ENCODE measurements around the gene KREMEN1. TPM values are rescaled to one million over a fixed set of nuclear protein-coding genes. Genes with fewer than 3 reads are reported as not detected.

KREMEN1 gene
- total RNA-seq, 4 donors from 2014 or later: 7.5 to 35.8 (median 15.4) TPM

DNA sequence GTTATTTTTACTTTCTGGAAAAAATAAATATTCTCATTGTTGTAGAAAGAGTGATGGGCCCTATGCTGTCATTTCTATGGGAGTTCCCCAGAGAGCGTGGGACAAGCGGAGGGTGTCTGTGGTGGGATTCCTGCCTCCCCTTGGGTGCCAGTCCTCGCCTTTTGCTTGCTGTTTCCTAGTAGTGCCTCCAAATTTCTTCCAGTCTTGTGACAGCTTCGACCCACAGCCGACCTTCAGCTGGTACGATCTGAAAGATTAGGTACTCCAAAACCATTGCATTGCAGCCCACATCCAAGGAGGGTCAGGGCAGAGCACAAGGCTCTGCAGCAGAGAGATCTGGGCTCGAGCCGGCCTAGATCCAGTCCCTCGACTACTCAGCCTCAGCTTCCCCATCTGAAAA is 73.9 kb downstream of the KREMEN1 start:
- no peak for TF ChIP-seq POLR2A (IDR thresholded peaks at IDR 0.05)
- TF ChIP-seq, protein P1, sequence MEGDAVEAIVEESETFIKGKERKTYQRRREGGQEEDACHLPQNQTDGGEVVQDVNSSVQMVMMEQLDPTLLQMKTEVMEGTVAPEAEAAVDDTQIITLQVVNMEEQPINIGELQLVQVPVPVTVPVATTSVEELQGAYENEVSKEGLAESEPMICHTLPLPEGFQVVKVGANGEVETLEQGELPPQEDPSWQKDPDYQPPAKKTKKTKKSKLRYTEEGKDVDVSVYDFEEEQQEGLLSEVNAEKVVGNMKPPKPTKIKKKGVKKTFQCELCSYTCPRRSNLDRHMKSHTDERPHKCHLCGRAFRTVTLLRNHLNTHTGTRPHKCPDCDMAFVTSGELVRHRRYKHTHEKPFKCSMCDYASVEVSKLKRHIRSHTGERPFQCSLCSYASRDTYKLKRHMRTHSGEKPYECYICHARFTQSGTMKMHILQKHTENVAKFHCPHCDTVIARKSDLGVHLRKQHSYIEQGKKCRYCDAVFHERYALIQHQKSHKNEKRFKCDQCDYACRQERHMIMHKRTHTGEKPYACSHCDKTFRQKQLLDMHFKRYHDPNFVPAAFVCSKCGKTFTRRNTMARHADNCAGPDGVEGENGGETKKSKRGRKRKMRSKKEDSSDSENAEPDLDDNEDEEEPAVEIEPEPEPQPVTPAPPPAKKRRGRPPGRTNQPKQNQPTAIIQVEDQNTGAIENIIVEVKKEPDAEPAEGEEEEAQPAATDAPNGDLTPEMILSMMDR (IDR thresholded peaks at IDR 0.05 in 4 of 5, conservative IDR thresholded peaks at IDR 0.05 in 1 of 5): no peak
- no peaks in the 10 kb centered on the region for H3K9me3 ChIP-seq
- H3K27me3 ChIP-seq: no peaks in the 10 kb centered on the region
- peak overlapping the region in 3 of 4 donors; percentile 13 to 96 (median 82) for H3K27ac ChIP-seq
- in situ Hi-C loops (cut with MboI; ENCODE audit: low sequenced_read_pairs in 4 of 4): no loop called here
- H3K4me1 ChIP-seq: peaks cover 68% of the 10 kb centered on the region in 2 donors
- DNase-seq: peak in 1 of 2 donors; percentile 3
- no peak overlapping the region for H3K4me3 ChIP-seq
- peaks cover 0 to 5% of the 10 kb centered on the region in 2 donors for H3K36me3 ChIP-seq
- ATAC-seq: no peak
- intact Hi-C loops (cut with DNase I; ENCODE audit: low total_unique reads): no loop called here

DNA sequence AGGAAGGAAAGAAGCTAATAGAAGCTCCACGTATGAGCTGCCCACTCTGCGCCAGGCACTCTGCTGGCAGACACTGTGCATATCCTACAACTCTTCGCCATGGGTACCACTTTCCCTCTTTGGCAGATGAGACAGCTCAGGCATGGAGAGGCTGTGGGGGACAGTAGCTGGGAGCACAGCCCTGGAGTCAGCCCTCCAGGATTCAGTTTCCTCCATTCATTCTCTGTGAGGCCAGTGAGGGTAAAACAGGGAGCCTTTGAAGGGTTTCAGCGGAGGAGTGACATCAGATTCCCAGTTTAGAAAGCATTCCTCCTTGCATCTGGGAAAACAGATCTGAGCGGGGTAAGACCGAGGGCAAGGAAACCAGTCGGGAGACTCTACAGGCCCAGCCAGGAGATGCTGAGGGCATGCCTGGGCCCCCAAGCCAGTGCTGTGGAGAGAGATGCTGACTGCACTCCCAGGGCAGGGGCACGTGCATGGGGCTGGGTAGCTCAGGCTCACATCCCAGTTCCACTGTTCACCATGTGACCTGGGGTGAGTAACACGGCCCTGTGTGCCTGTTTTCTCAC is 74.6 kb downstream of the KREMEN1 start:
- Histone ChIP-seq H3K36me3 (no peaks in the 10 kb centered on the region), H3K9me3 (no peaks in the 10 kb centered on the region), H3K4me3 (no peak overlapping the region), H3K27me3 (no peaks in the 10 kb centered on the region), H3K4me1 (peaks cover 68% of the 10 kb centered on the region in 2 donors), H3K27ac (peak overlapping the region; percentile 5 to 96 (median 48))
- TF ChIP-seq, protein P1 (IDR thresholded peaks at IDR 0.05 in 4 of 5, conservative IDR thresholded peaks at IDR 0.05 in 1 of 5): no peak
- no peak for TF ChIP-seq POLR2A (IDR thresholded peaks at IDR 0.05)
- ATAC-seq: peak in 1 of 2 donors; percentile 23
- intact Hi-C loops (cut with DNase I; ENCODE audit: low total_unique reads) (no loop called here), in situ Hi-C loops (cut with MboI; ENCODE audit: low sequenced_read_pairs in 4 of 4) (no loop called here)
- peak; percentile 26 to 50 for DNase-seq

DNA sequence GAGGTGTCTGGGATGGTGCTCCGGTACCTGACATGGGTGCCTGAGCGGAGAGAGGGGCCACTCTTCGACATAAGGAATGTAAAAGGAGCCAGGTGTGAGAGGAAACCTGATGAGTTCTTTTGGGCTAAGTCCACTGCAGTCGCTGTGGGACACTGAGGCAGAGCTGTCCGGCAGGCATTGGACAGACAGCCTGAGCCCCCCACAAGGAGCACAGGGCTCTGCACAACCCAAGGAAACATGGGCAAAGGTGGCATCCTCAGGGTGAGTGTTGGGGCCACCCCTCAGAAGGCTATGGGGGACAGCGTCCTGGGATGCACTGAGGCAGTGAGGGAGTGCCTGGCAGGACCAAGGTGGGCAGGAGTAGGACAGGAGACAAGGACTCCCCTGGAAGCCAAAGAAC is 75.2 kb downstream of the KREMEN1 start:
- no peaks in the 10 kb centered on the region for H3K36me3 ChIP-seq
- TF ChIP-seq, protein P1 (IDR thresholded peaks at IDR 0.05 in 4 of 5, conservative IDR thresholded peaks at IDR 0.05 in 1 of 5): no peak
- TF ChIP-seq POLR2A (IDR thresholded peaks at IDR 0.05): no peak
- H3K27ac ChIP-seq: peak overlapping the region in 2 of 4 donors; percentile 1 to 96
- intact Hi-C loops (cut with DNase I; ENCODE audit: low total_unique reads): no loop called here
- ATAC-seq (no peak), DNase-seq (no peak)
- no peaks in the 10 kb centered on the region for H3K27me3 ChIP-seq
- no peaks in the 10 kb centered on the region for H3K9me3 ChIP-seq
- no peak overlapping the region for H3K4me3 ChIP-seq
- in situ Hi-C loops (cut with MboI; ENCODE audit: low sequenced_read_pairs in 4 of 4): no loop called here
- H3K4me1 ChIP-seq: peaks cover 62 to 64% of the 10 kb centered on the region in 2 donors

DNA sequence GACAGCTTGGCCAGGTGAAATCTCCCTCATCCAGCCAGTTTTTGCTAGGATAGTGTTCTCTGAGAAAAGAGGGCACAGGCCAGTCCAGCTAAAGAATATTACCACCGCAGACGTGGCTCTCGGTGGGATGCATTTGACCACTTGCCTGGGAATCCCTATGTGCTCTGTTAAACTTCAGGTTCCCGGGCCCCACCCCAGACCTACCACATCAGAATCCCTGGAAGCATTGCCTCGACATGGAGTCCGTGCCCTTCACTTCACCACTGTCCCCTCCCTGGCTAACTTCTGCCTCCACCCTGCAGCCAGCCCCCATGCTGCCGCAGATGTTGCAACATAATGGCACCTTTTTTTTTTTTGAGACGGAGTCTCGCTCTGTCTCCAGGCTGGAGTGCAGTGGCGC is 76.0 kb downstream of the KREMEN1 start:
- Histone ChIP-seq H3K27ac (no peak overlapping the region), H3K36me3 (no peaks in the 10 kb centered on the region), H3K9me3 (no peaks in the 10 kb centered on the region), H3K27me3 (no peaks in the 10 kb centered on the region), H3K4me1 (peaks cover 57 to 58% of the 10 kb centered on the region in 2 donors), H3K4me3 (no peak overlapping the region)
- DNase-seq: no peak
- intact Hi-C loops (cut with DNase I; ENCODE audit: low total_unique reads) (no loop called here), in situ Hi-C loops (cut with MboI; ENCODE audit: low sequenced_read_pairs in 4 of 4) (no loop called here)
- no peak for ATAC-seq
- no peak for TF ChIP-seq POLR2A (IDR thresholded peaks at IDR 0.05)
- TF ChIP-seq, protein P1 (IDR thresholded peaks at IDR 0.05 in 4 of 5, conservative IDR thresholded peaks at IDR 0.05 in 1 of 5): no peak
